Upper lobe of left lung (tissue), 4 donors: Measurements from ENCODE around the gene IL1RAPL1.

ENCODE experiments used
- CTCF ChIP-seq, 6 experiments: fragments of 450-650 bp in 4 of 6; fragments of 200-600 bp in 2 of 6; sonication (generic) in 2 of 6; IDR thresholded peaks; one replicate each; pipeline ENCODE4 v1.5.1; 2016 to 2019; ENCODE audit warnings: antibody characterized with exemption in 6 of 6
- POLR2A ChIP-seq, 4 donors: fragments of 450-650 bp; IDR thresholded peaks; one replicate each; pipeline ENCODE4 v1.5.1; 2016 to 2017; ENCODE audit warnings: antibody characterized with exemption in 4 of 4, mild to moderate bottlenecking in 2 of 4

- TF ChIP-seq CTCF (IDR thresholded peaks at IDR 0.05) (no peak), POLR2A (IDR thresholded peaks at IDR 0.05) (no peak)
Measured at GRCh38 chrX:29890004-29890403, 1302.8 kb downstream of the IL1RAPL1 start.
